HepG2 (cell line): ENCODE data around the gene JPT1. TPM values are rescaled to one million over a fixed set of nuclear protein-coding genes. Genes with fewer than 3 reads are reported as not detected.

Experiments used
- CENPX ChIP-seq: sonication (generic); formaldehyde crosslinking; IDR thresholded peaks from 2 replicates; pipeline ENCODE4 v1.9.0; 2021; ENCODE audit warnings: mild to moderate bottlenecking, missing genetic modification reagents, moderate library complexity
- GABPA ChIP-seq, 2 experiments: IDR thresholded peaks; 2 replicates each; pipeline ENCODE4 v1.6.1; 2011 to 2016; ENCODE audit warnings: low read depth in 2 of 2, low read length in 1 of 2, missing biosample characterization in 1 of 2, missing genetic modification characterization in 1 of 2
- GLI4 ChIP-seq: sonication (generic); formaldehyde crosslinking; IDR thresholded peaks from 2 replicates; pipeline ENCODE4 v1.5.1; 2020; ENCODE audit warnings: missing genetic modification reagents, mild to moderate bottlenecking, moderate library complexity, borderline replicate concordance
- ISL2 ChIP-seq: sonication (generic); formaldehyde crosslinking; IDR thresholded peaks from 2 replicates; pipeline ENCODE4 v1.5.0; 2020; ENCODE audit warnings: missing genetic modification reagents
- KAT7 ChIP-seq: IDR thresholded peaks from 2 replicates; pipeline ENCODE4 v1.6.1; 2018; ENCODE audit warnings: borderline replicate concordance, missing compliant biosample characterization
- NR2F1 ChIP-seq, 2 experiments: fragments of 450-650 bp in 1 of 2; formaldehyde crosslinking in 1 of 2; IDR thresholded peaks; 2 replicates each; pipeline versions ENCODE4 v1.5.0 to v1.6.1; 2016 to 2020; ENCODE audit warnings: mild to moderate bottlenecking in 1 of 2, missing compliant biosample characterization in 1 of 2, missing genetic modification reagents in 1 of 2, moderate library complexity in 1 of 2
- PPARG ChIP-seq: conservative IDR thresholded peaks from 2 replicates; pipeline ENCODE4 v1.6.1; 2016; ENCODE audit warnings: missing biosample characterization, missing genetic modification reagents
- SMAD3 ChIP-seq: sonication (generic); formaldehyde crosslinking; IDR thresholded peaks from 2 replicates; pipeline ENCODE4 v1.4.0; 2020; ENCODE audit warnings: missing genetic modification reagents
- SP5 ChIP-seq: IDR thresholded peaks from 2 replicates; pipeline ENCODE4 v1.6.1; 2016; ENCODE audit warnings: low read depth, borderline replicate concordance
- SRY ChIP-seq: sonication (generic); formaldehyde crosslinking; IDR thresholded peaks from 2 replicates; pipeline ENCODE4 v1.8.0; 2022; ENCODE audit warnings: mild to moderate bottlenecking, missing genetic modification reagents
- YEATS2 ChIP-seq: sonication (generic); formaldehyde crosslinking; IDR thresholded peaks from 2 replicates; pipeline ENCODE4 v1.4.0; 2020; ENCODE audit warnings: missing genetic modification reagents, borderline replicate concordance
- ZBTB20 ChIP-seq: sonication (generic); formaldehyde crosslinking; IDR thresholded peaks from 2 replicates; pipeline ENCODE4 v1.8.1; 2023; ENCODE audit warnings: missing genetic modification reagents, low read depth, mild to moderate bottlenecking, borderline replicate concordance
- ZMYM2 ChIP-seq: sonication (generic); formaldehyde crosslinking; IDR thresholded peaks from 2 replicates; pipeline ENCODE4 v1.8.0; 2022; ENCODE audit warnings: mild to moderate bottlenecking, missing genetic modification reagents
- ZMYM4 ChIP-seq: sonication (generic); formaldehyde crosslinking; IDR thresholded peaks from 2 replicates; pipeline ENCODE4 v1.8.1; 2023; ENCODE audit warnings: mild to moderate bottlenecking, missing genetic modification reagents
- ZNF230 ChIP-seq: sonication (generic); formaldehyde crosslinking; IDR thresholded peaks from 2 replicates; pipeline ENCODE4 v1.4.0; 2020; ENCODE audit warnings: mild to moderate bottlenecking, missing genetic modification reagents
- ZNF343 ChIP-seq: sonication (generic); formaldehyde crosslinking; IDR thresholded peaks from 2 replicates; pipeline ENCODE4 v1.4.0; 2020; ENCODE audit warnings: mild to moderate bottlenecking, missing genetic modification reagents
- ZNF350 ChIP-seq: sonication (generic); formaldehyde crosslinking; IDR thresholded peaks from 2 replicates; pipeline ENCODE4 v1.4.0; 2020; ENCODE audit warnings: mild to moderate bottlenecking, low read depth, missing genetic modification reagents, borderline replicate concordance
- ZNF496 ChIP-seq: sonication (generic); formaldehyde crosslinking; IDR thresholded peaks from 2 replicates; pipeline ENCODE4 v1.8.1; 2023; ENCODE audit warnings: mild to moderate bottlenecking, moderate library complexity, missing genetic modification reagents; ENCODE audit not compliant: insufficient replicate concordance
- ZNF605 ChIP-seq: sonication (generic); formaldehyde crosslinking; IDR thresholded peaks from 2 replicates; pipeline ENCODE4 v1.8.0; 2022; ENCODE audit warnings: mild to moderate bottlenecking, missing genetic modification reagents
- polyA plus RNA-seq, 8 experiments: library from polyadenylated mRNA; depleted of rRNA in 3 of 8; stranded (reverse) in 7 of 8; unstranded in 1 of 8; fragments of >200 nt; fragmentation: Illumina TruSeq in 4 of 8; extraction: Trizol in 4 of 8; gene quantifications; 2 replicates each; pipeline versions ENCODE4 v1.2.1 to v1.2.3, GENCODE V29; 2011 to 2016; ENCODE audit warnings: low read depth in 4 of 8, missing spikeins in 1 of 8, mixed read lengths in 1 of 8; ENCODE audit not compliant: insufficient read depth in 1 of 8
- total RNA-seq, 5 experiments: library from RNA; depleted of rRNA; stranded (reverse); fragments of >200 nt; fragmentation: Illumina TruSeq; extraction: Trizol; gene quantifications; 2 replicates each; pipeline ENCODE4 v1.2.3, GENCODE V29; 2016; ENCODE audit warnings: low read depth in 1 of 5
- TF ChIP-seq, protein P1 (sequence below): IDR thresholded peaks from 2 replicates; pipeline ENCODE4 v1.4.0; 2020; ENCODE audit warnings: mild to moderate bottlenecking, missing genetic modification reagents
- TF ChIP-seq, protein P2 (sequence below): sonication (generic); formaldehyde crosslinking; IDR thresholded peaks from 2 replicates; pipeline ENCODE4 v1.8.1; 2023; ENCODE audit warnings: mild to moderate bottlenecking, missing genetic modification reagents
- TF ChIP-seq, protein P3 (sequence below): IDR thresholded peaks from 2 replicates; pipeline ENCODE4 v1.6.1; 2018; ENCODE audit warnings: missing genetic modification reagents, mild to moderate bottlenecking, missing compliant biosample characterization

JPT1 gene
- total and polyA plus RNA-seq, 2 of the 13 experiments (the other 11 are each of a cell fraction or from before 2014, with no cell fraction given), result 43.3 to 256 TPM

DNA sequence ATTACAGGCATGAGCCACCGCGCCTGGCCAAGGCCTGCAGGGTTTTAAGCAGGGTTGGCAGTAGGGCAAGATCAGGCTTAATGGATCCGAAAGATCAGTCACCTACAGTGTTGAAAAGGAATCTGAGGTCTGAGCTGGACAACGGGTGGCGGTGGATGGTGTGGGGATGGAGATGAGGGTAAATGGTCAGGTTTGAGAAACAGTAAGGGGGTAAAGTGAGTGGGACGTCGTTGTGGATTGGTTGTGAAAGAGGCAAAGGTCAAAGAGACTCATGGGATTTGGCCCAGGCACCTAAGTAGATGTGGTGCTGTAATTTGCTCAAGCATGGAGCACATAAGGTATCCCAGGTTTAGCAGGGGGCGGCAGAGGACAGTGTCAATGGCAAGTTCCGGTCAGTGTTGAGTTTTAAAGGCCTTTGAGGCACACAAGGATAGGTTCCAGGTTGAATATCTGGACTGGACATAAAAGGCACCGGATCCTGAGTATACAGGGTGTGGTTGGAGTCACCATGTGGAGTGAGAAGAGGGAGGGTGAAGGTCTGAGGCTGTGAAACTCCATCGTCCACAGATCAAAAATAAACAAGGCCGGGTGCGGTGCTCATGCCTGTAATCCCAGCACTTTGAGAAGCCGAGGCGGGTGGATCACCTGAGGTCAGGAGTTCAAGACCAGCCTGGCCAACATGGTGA is 67.7 kb downstream of the JPT1 start (continued):
- TF ChIP-seq GABPA (IDR thresholded peaks at IDR 0.05; ENCODE audit: low read depth, low read length), result no peak
- peak; percentile 68; the same call in 1 of the 2 replicates for TF ChIP-seq GABPA (CRISPR knock-in tag; IDR thresholded peaks at IDR 0.05; ENCODE audit: low read depth)
- TF ChIP-seq ZNF343 (CRISPR knock-in tag), result peak; percentile 68; the same call in 1 of the 2 replicates
- no peak for TF ChIP-seq ZNF230 (CRISPR knock-in tag)
- TF ChIP-seq, protein P1, sequence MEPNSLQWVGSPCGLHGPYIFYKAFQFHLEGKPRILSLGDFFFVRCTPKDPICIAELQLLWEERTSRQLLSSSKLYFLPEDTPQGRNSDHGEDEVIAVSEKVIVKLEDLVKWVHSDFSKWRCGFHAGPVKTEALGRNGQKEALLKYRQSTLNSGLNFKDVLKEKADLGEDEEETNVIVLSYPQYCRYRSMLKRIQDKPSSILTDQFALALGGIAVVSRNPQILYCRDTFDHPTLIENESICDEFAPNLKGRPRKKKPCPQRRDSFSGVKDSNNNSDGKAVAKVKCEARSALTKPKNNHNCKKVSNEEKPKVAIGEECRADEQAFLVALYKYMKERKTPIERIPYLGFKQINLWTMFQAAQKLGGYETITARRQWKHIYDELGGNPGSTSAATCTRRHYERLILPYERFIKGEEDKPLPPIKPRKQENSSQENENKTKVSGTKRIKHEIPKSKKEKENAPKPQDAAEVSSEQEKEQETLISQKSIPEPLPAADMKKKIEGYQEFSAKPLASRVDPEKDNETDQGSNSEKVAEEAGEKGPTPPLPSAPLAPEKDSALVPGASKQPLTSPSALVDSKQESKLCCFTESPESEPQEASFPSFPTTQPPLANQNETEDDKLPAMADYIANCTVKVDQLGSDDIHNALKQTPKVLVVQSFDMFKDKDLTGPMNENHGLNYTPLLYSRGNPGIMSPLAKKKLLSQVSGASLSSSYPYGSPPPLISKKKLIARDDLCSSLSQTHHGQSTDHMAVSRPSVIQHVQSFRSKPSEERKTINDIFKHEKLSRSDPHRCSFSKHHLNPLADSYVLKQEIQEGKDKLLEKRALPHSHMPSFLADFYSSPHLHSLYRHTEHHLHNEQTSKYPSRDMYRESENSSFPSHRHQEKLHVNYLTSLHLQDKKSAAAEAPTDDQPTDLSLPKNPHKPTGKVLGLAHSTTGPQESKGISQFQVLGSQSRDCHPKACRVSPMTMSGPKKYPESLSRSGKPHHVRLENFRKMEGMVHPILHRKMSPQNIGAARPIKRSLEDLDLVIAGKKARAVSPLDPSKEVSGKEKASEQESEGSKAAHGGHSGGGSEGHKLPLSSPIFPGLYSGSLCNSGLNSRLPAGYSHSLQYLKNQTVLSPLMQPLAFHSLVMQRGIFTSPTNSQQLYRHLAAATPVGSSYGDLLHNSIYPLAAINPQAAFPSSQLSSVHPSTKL (CRISPR knock-in tag), result peak; percentile 75; the same call in 1 of the 2 replicates
- TF ChIP-seq ZNF605, result peak; percentile 72; the same call in 1 of the 2 replicates
- 0 out of 2 replicates have a peak, but pooled peaks have one; percentile 34 for TF ChIP-seq YEATS2 (CRISPR knock-in tag)
- TF ChIP-seq SP5 (CRISPR knock-in tag), result peak; percentile 79
- 0 out of 2 replicates have a peak, but pooled peaks have one; percentile 25 for TF ChIP-seq PPARG (CRISPR knock-in tag)
- no peak; the same call in 1 of the 2 replicates for TF ChIP-seq SRY (CRISPR knock-in tag)
- TF ChIP-seq NR2F1 (CRISPR knock-in tag; IDR thresholded peaks at IDR 0.05), result peak; percentile 46 to 48; a peak in 2 of 4 replicates
- TF ChIP-seq SMAD3 (CRISPR knock-in tag), result 0 out of 2 replicates have a peak, but pooled peaks have one; percentile 17
- no peak for TF ChIP-seq CENPX
- TF ChIP-seq, protein P2, sequence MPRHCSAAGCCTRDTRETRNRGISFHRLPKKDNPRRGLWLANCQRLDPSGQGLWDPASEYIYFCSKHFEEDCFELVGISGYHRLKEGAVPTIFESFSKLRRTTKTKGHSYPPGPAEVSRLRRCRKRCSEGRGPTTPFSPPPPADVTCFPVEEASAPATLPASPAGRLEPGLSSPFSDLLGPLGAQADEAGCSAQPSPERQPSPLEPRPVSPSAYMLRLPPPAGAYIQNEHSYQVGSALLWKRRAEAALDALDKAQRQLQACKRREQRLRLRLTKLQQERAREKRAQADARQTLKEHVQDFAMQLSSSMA (CRISPR knock-in tag), result 0 out of 2 replicates have a peak, but pooled peaks have one; percentile 15
- 0 out of 2 replicates have a peak, but pooled peaks have one; percentile 38 for TF ChIP-seq KAT7 (CRISPR knock-in tag)
- TF ChIP-seq, protein P3, sequence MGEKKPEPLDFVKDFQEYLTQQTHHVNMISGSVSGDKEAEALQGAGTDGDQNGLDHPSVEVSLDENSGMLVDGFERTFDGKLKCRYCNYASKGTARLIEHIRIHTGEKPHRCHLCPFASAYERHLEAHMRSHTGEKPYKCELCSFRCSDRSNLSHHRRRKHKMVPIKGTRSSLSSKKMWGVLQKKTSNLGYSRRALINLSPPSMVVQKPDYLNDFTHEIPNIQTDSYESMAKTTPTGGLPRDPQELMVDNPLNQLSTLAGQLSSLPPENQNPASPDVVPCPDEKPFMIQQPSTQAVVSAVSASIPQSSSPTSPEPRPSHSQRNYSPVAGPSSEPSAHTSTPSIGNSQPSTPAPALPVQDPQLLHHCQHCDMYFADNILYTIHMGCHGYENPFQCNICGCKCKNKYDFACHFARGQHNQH (CRISPR knock-in tag), result peak; percentile 47; the same call in 1 of the 2 replicates
- TF ChIP-seq ZNF496 (CRISPR knock-in tag), result no peak
- peak; percentile 84; the same call in 1 of the 2 replicates for TF ChIP-seq ZMYM2
- TF ChIP-seq ISL2 (CRISPR knock-in tag), result no peak
- TF ChIP-seq ZNF350 (CRISPR knock-in tag), result peak; percentile 51; the same call in 1 of the 2 replicates
- TF ChIP-seq ZMYM4 (CRISPR knock-in tag), result no peak
- peak; percentile 31; the same call in 1 of the 2 replicates for TF ChIP-seq ZBTB20 (CRISPR knock-in tag)
- 0 out of 2 replicates have a peak, but pooled peaks have one; percentile 49 for TF ChIP-seq GLI4
